Left hindlimb (tissue), 1 donor: Measurements from ENCODE around the gene NECAP2.
"Not testable (repeated sequence)": the region's sequence is repeated elsewhere in the genome, so short reads cannot be mapped to it uniquely, and the experiment has no call there.

ENCODE experiments used
- DNase-seq: peaks from one replicate; pipeline ENCODE4 v3.0.0-alpha.2; 2018

Gene NECAP2

DNA sequence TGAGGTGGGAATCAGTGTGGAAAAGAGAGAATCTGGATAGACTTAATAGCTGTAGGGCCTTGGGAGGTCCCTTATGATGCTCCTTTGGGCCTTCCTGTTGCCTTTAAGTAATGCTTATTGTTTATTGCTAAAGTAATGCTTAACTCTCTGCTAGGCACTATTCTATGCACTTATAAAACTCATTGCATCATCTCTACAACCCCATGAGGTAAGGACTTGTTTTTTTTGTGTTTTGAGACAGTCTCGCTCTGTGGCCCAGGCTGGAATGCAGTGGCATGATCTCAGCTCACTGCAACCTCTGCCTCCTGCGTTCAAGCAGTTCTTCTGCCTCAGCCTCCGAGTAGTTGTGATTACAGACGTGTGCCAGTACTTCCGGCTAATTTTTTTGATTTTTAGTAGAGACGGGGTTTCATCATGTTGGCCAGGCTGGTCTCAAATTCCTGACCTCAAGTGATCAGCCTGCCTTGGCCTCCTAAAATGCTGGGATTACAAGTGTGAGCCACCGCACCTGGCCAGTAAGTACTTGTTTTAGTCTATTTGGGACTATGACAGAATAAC, 22.3 kb downstream of the NECAP2 start:
- DNase-seq = no peak

DNA sequence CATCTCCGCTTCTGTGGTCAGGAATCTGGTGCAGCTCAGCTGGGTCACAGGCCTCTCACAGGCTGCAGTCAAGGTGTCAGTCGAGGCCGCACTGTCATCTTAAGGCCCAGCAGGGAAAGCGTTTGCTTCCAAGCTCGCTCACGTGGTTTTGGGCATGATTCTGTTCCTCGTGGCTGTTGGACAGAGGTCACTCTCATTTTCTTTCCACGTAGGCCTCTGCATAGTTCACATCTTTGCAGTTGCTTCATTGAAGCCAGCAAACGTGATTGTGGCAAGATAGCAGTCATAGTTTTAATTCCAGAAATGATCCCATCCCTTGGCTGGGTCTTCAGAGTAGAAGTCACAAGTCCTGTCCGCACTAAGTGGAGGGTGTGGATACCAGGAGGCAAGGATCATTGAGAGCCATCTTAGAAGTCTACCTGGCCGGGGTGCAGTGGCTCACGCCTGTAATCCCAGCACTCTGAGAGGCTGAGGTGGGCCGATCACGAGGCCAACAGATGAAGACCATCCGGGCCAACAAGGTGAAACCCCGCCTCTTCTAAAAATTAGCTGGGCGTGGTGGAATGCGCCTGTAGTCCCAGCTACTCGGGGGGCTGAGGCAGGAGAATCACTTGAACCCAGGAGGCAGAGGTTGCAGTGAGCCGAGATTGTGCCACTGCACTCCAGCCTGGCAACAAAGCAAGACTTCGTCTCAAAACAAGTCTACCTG, 24.5 kb downstream of the NECAP2 start:
- no peak for DNase-seq

DNA sequence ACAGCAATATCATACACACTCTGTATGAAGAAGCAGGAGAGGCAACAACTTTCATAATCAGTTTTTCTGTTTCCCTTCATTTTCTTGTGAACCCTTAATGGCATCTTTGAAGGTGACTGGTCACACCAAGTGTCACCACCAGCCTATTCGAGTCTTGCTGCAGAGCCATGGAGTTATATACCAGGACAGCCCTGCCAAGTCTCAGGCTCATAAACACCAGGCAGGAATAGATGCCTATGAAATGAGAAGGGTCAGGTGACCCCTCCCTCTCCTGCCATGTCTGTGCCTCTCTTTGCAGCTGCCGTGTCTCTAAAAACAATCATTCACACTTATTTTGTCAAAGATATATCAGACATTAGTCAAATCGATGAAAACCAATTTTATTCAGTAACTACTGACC, 28.0 kb downstream of the NECAP2 start:
- DNase-seq = no peak

DNA sequence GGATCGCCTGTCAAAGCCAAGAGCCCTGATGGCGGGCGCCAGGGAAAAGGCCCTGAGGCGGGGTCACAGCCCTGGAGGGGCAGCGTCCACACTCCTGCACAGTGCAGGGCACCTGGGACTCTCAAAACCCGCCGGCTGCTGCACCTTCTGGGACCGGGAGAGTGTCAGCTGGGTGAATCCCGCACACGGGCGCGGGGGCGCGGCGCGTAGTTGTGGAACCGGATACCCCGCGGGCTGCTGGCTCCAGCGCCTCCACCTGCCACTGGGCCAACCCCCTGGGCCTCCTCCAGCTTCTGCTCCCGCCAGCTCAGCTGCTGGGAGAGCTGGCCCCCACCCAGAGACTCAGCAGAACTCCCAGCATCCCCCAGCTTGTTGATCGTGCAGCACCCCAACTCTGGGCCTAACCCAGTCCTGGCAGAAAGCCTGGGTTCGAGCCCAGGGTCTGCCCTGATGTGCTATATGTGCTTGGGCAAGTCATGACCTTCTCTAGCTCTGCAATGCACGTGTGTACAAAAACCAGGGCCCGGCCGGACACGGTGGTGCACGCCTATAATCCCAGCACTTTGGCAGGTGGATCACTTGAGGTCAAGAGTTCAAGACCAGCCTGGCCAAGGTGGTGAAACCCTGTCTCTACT, 33.8 kb downstream of the NECAP2 start:
- no peak for DNase-seq

DNA sequence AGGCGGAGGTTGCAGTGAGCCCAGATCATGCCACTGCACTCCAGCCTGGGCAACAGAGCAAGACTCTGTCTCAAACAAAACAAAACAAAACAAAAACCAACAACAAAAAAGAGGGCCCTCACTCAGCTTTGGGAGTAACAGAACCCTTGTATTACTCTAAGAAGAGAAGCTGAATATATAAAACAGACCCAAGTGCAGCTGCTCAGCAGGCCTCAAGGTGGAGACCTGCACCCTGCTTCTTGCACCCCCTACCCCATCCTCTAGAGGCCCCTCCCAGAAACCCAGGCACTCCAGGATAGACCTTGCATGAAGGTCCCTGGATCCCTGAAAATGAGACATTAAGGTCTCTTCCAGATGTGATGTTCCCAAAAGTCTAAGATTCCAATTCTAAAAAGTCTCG, 34.4 kb downstream of the NECAP2 start:
- not testable (repeated sequence) for DNase-seq

DNA sequence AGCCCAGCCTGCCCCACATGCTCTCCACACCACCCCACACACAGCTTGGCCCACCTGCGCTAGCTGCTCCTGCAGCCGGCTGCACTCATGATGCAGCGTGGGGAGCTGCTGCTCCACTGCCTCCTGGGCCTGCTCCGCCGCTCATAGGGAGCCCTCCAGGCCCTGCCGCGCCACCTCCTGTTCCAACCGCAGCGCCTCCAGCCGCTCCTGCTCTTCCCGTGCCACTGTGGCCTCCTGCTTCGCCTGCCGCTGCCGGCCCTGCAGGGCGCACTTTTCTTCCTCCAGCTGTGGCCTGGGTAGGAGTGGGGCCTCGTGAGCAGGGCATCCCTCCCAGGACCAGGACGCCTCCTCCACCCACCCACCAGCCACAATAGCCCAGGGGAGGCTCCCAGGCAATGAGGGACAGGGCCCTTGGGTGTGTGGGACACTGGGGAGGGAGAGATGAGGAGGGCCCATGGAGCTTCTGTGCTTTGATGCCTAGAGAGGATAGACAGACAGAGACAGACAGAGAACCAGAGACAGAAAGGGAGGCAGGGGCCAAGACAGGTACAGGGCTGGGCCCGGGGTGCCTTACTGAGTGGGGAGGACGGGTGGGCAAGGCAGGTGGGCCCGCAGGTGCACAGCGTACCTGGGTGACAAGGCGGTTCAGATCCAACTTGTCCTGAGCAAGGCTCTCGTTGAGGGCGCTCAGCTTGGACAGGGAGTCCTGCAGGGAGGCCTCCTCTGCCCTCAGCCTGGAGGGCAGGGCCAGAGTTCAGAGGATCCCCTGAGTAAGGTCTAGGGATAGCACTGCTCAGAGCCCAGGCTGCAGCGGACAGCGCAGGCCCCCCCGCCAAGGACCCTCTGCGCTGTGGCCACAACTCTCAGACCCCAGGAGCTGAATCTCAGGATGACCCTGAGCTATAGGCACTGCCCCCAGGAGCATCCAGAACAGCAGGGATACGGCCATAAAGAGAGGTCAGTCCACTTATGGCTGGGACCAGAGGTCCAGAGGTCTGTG, 35.5 kb downstream of the NECAP2 start:
- DNase-seq = not testable (repeated sequence)

DNA sequence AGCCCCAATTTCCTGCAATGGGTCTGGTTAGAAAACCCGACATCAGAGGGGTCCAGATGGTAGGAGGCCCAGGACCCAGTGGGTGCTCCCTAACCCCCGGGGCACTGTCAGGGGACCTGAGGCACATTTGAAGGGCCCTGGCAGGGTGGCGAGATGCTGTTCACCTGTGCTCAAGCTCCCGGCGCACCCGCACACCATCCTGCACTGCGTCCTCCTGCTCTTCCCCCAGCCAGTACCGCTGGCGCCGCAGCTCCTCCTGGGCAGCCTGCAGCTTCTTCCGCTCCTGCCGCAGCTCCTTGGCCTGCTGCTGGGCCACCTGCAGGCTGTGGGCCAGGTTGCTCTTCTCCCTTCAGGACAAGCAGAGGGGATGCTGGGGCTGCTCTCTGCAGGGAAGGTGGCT, 37.6 kb downstream of the NECAP2 start:
- no peak for DNase-seq

DNA sequence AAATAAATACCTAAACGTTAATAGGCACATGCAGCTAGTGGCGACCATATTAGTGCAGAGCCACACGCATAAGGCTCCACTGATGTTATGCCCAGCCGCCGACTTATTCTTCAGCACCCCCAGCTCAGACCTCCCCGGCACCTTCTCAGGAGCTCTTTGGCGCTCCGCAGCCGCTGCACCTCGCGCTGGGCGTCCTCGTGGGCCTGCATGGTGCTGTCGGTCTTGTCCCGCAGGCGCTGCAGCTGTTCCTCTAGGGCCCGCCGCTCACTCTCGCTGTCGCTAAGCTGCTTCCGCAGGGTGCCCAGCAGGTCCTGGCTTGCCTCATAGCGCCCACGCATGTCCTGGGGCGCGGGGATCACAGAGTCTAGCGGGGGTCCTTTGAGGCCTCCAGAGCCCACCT, 42.6 kb downstream of the NECAP2 start:
- not testable (repeated sequence) for DNase-seq

DNA sequence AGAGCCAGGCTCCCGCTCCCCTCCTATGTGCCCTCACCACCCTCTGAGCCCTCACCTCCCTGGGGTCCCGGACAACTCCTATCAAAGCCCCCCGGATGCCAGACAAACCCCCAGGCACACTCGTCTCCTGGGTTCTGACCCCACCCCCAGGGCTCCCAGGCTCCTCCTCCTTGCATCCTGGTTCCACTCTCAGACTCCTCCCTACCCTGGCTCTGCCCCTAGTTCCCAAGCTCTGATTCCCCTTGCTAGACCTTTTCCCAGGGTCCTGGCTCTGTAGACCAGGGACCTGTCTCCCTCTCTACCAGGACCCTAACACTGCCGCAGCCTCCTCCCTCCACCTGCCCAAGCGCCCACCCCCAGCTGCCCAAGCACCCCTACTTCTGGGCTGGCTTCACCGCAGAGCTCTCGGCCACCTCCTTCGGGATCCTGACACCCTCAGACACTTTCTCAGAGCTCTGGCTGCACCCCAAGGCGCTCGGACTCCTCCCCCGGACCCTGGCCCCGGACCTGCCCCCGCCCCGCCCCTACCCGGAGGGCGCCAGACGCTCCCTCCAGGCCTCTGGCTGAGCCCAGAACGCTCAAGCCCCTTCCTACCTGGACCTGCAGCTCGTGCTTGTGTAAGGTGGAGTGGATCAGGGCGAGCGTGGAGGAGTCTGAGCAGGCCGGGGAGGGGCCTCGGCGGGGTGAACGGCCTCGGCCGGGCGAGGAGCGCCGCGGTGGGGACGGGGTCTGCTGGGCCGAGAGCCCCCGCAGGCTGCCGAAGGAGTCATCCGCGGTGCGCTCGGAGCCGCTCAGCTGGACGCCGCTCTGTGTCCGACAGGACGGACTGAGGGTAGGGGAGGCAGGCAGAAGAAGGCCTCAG, 43.3 kb downstream of the NECAP2 start:
- not testable (repeated sequence) for DNase-seq

DNA sequence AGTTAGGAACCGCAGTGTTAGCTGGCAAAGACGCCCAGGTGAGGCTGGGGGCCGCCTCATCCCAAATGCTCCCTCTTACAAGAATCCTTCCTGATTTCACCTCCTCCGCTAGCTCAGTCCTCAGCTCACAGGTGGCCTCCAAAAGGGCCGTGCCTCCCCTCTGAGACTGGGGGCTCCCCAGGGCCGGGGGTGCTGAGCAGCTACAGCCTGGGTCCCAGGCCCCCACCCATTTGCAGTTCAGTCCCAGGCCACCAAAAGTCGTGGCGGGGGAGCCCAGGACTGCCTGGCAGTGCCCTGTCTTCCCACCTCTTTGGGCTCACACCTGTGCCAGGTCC, 43.9 kb downstream of the NECAP2 start:
- no peak for DNase-seq

DNA sequence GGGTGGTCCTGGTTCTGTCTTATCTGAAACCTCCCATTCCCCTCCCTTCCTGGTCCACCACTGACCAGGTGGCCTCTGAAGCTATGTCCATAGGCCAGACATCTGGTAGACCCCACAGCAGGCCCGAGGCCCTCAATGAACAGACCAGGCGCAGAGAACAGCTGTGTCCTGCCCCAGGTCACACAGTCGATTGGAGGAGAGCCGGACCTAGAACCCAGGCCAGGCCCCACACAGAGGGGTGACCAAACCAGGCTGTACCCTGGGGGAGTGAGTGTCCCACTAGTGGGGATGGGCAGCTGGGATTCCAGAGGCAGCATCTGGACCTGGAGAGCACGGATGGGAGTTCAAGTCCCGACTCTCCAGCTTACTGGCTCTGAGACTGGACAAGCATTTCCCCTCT, 44.4 kb downstream of the NECAP2 start:
- DNase-seq = no peak

DNA sequence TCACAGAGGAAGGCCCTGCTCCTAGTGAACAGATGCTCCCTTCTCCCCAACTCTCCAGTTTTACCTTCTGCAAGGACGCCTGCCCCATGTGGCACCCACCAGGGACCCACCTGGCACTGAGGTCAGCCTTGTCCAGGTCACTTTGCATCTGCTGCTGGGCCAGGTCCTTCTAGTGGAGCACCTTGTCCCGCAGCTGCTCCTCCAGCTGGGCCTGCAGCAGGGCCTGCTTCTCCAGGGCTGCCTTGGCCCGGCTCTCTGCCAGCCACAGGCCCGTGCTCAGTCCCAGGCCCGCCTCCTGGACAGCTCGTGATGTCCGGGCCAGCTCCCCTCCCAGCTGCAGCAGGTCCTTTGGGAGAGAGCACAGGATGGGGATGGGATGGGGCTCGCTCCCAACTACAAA, 45.8 kb downstream of the NECAP2 start:
- not testable (repeated sequence) for DNase-seq

DNA sequence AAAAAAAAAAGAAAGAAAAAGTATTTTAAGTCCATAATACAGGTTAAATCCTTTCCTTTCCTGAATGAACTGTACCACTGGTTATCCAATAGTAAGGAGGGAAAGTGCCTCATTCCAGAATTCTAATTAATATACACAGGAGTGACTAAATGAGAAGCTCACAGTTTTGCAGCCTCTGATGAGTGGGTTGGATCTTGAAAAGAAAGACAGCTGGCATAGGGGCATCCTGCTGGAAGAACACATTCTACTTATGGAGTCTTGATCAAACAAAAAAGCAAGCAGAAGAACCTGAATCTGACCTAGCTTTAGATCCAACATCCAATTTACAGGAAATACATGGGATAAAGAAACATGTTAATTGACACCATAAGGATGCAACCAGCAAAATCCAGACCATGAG, 46.5 kb downstream of the NECAP2 start:
- not testable (repeated sequence) for DNase-seq

DNA sequence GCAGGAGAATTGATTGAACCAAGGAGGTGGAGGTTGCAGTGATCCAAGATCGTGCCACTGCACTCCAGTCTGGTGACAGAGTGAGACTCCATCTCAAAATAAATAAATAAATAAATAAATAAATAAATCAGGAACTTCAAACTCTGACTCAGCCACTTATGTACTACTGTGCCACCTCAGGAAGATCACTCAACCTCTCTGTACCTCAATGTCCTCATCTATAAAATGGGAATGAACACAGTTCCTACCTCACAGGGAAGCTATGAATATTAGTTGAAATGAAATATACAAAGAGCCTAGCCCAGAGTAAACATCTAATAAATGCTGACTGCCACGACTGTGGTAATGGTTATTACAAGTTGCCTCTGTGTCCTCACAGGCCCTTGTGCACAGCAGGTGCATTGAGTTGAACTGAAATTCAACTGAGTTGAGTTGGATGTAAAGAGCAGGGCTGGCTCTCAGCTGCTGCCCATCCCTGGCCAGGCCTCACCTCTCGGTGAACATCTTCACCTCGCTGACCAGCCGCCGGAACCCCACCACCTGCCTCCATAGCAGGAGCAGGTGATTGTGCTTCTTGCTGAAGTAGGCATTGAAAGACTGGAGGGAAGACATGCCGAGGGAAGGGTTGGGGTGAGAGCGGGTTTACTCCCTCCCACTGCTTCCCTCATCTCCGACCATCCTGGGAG, 48.8 kb downstream of the NECAP2 start:
- DNase-seq = not testable (repeated sequence)

DNA sequence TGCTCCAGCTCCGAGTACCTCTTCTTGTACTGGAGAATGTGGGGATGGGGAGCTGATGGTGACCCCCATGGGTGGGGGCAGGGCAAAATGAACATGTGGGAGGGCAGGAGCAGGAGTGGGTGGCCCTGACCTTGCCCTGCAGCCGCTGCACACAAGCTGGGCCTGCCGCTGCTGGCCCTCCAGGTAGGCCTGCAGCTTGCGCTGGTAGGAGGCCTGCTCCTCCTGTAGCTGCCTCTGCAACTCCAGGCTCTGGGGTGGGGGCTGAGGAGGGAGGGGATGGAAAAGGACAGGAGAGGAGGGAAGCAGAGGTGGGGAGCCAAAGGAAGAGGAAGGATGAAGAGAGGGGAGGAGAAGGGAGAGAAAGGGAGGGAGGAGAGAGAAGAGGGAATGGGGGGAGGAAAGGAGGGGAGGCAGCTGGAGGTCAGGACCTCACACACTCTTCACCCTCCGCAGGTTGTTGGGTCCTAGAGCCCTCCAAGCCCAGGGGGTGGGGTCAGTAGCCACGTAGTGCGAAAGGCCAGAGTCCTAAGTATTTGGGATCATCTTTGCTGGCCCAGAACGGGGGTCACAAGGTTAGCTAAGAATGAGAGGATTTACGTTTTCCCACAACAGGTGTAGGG, 50.6 kb downstream of the NECAP2 start:
- DNase-seq = no peak

DNA sequence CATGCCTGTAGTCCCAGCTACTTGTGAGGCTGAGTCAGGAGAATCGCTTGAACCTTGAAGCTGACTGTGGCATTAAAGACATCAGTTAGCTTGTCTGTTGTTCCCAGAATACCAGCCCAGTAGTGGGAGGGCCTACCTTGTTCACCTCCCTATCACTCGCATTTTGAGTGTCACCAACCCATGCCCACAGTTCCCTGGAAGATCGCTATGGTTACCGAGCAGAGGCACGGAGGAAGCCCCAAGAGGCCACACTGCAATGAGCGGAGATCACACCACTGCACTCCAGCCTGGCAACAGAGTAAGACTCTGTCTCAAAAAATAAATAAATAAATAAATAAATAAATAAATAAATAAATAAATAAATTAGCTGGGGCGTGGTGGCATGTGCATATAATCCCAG, 52.4 kb downstream of the NECAP2 start:
- not testable (repeated sequence) for DNase-seq

DNA sequence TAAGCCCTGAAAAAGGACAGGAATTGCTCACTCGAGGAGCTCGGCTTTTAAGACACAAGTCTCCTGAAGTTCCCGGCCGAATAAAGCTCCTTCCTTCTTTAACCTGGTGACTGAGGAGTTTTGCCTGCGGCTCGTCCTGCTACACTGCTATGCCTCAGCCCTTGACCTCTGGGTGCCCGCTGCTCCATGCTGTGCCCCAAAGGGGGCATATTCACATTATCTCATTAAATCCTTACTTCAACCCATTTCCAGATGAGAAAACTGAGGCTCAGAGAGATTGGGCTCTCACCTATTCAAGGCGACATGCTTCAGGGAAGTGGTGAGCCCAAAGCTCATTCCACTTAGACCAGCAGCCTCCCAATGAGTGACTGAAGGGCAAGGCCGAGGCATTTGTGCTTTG, 53.2 kb downstream of the NECAP2 start:
- DNase-seq = not testable (repeated sequence)

DNA sequence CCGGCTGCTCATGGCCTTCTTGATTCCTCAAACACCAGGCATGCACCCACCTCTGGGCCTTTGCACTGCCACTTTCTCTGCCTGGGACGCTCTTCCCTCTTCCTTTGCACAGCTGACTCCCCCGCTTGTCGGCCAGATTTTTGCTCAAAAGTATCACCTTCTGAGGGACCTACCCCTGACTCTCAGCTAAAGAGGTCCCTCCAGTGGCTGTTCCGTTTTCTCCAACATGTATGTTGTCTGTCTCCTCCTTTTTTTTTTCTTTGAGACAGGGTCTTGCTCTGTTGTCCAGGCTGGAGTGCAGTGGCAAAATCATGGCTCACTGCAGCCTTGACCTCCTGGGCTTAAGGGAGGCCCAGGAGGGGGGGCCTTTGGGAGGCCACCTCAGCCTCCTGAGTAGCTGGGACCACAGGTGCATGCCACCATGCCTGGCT, 57.0 kb downstream of the NECAP2 start:
- not testable (repeated sequence) for DNase-seq

DNA sequence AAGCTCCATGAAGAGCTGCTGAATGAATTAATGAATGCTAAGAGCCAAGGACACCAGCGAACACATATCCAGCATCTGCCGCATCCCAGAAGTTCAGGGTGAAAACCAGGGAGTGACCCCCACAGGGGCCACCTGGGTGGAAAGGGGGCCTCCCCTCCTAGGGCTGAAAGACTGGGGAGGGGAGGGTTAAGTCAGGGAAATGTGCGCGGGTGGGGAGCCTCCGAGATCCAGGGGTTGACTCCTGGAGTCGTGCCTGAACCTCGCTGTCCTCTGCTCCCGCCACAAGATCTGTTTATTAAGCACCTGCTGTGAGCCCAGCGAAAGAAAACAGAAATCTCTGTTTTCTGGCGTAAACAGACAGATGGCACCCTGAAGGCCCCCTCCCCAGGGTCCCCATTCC, 57.5 kb downstream of the NECAP2 start:
- DNase-seq = not testable (repeated sequence)

DNA sequence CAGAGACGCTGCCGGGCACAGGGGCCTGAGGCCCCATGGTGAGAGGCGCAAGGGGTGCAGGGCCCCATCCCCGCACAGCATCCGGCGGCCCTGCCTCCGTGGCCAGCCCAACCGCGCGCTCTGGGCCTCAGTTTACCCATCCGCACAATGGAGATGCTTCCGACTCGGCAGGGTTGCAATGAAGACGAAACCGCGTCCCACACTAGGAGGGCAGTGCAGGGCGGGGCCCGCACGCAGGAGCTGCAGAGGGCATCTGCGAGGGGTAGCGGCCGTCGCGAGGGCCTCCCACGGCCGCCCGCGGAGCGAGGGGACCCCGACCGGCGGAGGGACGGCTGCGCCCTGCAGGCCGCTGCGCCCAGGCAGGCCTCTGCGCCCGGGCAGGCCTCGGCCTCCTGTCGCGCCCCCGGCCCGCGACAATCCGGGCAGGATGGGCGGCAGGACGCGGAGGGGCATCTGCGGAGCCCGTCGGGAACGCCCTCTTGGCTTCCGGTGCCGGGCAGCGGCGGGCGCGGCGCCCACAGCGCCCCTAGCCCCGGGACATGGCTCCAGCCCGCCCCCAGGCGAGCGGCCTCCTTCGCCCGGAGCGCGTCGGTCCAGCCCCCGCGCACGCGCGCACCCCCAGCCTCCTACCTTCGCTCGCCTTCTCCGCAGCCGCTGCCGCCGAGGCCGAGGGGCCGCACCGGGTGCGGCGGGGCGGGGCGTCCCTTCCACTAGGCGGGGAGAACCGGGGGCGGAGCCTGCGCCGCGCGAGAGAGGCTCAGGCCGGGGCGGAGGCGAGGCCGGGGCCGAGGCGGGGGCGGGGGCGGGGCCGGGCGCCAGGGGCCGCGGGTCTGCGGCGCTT, 58.3 kb downstream of the NECAP2 start:
- DNase-seq = peak; percentile 95
